SU-DHL-6 (cell line): Measurements from ENCODE around the gene G2E3.

Source experiments
- EZH2phosphoT487 ChIP-seq: fragments of 200-600 bp; sonication (generic), shearing (Covaris generic); conservative IDR thresholded peaks from 2 replicates; pipeline ENCODE4 v1.6.1; 2018; ENCODE audit warnings: mild to moderate bottlenecking, antibody characterized with exemption, low read length, moderate library complexity, mixed read lengths
- TF ChIP-seq, protein P1 (sequence below): fragments of 200-600 bp; sonication (generic); IDR thresholded peaks from one replicate; pipeline ENCODE4 v1.5.1; 2017; ENCODE audit warnings: antibody characterized with exemption, mild to moderate bottlenecking, low read length, moderate library complexity; ENCODE audit not compliant: insufficient read depth, poor library complexity, severe bottlenecking

DNA sequence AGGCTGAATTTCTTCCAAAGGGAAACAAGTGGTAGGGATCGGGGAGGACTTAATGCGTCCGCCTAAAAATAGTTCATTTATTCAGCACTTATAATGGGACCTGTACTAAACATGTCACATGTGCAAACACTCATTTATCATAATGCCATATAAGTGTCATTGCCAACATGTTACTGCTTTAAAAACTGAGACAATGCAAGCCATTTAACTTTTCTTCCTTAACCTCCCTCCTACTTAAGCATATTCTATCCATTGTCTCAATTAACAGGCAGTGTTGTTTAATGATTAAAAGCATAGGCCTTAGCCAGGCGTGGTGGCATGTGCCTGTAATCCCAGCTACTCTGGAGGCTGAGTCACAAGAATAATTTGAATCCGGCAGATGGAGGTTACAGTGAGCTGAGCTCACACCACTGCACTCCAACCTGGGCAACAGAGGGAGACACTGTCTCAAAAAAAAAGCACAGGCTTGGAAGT lies 49.6 kb downstream of the G2E3 start:
- no peak for TF ChIP-seq EZH2phosphoT487
- TF ChIP-seq, protein P1, sequence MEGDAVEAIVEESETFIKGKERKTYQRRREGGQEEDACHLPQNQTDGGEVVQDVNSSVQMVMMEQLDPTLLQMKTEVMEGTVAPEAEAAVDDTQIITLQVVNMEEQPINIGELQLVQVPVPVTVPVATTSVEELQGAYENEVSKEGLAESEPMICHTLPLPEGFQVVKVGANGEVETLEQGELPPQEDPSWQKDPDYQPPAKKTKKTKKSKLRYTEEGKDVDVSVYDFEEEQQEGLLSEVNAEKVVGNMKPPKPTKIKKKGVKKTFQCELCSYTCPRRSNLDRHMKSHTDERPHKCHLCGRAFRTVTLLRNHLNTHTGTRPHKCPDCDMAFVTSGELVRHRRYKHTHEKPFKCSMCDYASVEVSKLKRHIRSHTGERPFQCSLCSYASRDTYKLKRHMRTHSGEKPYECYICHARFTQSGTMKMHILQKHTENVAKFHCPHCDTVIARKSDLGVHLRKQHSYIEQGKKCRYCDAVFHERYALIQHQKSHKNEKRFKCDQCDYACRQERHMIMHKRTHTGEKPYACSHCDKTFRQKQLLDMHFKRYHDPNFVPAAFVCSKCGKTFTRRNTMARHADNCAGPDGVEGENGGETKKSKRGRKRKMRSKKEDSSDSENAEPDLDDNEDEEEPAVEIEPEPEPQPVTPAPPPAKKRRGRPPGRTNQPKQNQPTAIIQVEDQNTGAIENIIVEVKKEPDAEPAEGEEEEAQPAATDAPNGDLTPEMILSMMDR, result no peak
